HUES64 (cell line): Measurements from ENCODE around the gene ZDHHC14.

Source experiments
- H3K27ac ChIP-seq: 2 replicates; pipeline ENCODE4 v1.7.0; 2013; ENCODE audit warnings: low read depth, low read length, inconsistent platforms
- H3K27me3 ChIP-seq: 2 replicates; pipeline ENCODE4 v1.6.1; 2013; ENCODE audit warnings: mild to moderate bottlenecking, low read length; ENCODE audit not compliant: insufficient read depth
- H3K36me3 ChIP-seq: 2 replicates; pipeline ENCODE4 v1.6.1; 2013; ENCODE audit warnings: mild to moderate bottlenecking, low read length; ENCODE audit not compliant: insufficient read depth
- H3K4me1 ChIP-seq: 2 replicates; pipeline ENCODE4 v1.6.1; 2013; ENCODE audit warnings: mild to moderate bottlenecking, low read length, moderate library complexity; ENCODE audit not compliant: insufficient read depth
- H3K4me3 ChIP-seq: 2 replicates; pipeline ENCODE4 v1.5.1; 2013; ENCODE audit warnings: mild to moderate bottlenecking, low read length, moderate library complexity
- H3K9ac ChIP-seq: 2 replicates; pipeline ENCODE4 v1.6.1; 2013; ENCODE audit warnings: mild to moderate bottlenecking, low read depth, low read length
- H3K9me3 ChIP-seq: 2 replicates; pipeline ENCODE4 v1.6.1; 2013; ENCODE audit warnings: low read depth, low read length; ENCODE audit not compliant: insufficient read depth
- WGBS: fragments of 150-250, 120-280 bp; methylation state at CpG from one replicate; pipeline ENCODE4 v1.1.7; 2013; ENCODE audit warnings: missing lambda C conversion rate; 5-methylcytosine and 5-hydroxymethylcytosine counted together

ZDHHC14 gene

GRCh38 chr6:157627195-157627966, 246.4 kb downstream of the ZDHHC14 start:
- Histone ChIP-seq H3K36me3 (no peaks in the 10 kb centered on the region), H3K9ac (no peak overlapping the region), H3K4me3 (no peak overlapping the region), H3K27me3 (no peaks in the 10 kb centered on the region), H3K4me1 (peaks cover 17% of the 10 kb centered on the region), H3K9me3 (no peaks in the 10 kb centered on the region), H3K27ac (no peak overlapping the region)
- whole genome bisulfite sequencing = 92% methylated on average over 10 of the region's 11 CpGs

DNA sequence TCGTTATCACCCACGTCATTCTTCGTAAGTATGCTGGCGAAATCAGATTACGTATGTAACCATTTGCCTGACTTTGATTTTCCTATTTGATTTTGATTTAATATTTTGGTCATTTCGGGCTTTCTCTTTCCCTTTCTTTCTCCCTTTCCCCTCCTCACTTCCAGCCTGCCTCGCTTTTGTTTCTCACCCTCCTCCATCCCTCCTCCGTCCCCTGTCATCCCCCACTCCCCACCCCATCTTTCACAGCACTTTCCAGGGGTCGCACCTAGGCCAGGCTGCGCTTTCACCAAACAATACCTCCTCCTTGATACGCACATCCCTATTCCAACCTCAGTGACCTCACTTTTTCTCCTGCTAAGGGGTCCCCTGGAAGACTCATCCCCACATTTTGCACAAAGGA, 247.5 kb downstream of the ZDHHC14 start:
- Histone ChIP-seq H3K4me1 (peaks cover 17% of the 10 kb centered on the region), H3K9ac (no peak overlapping the region), H3K36me3 (no peaks in the 10 kb centered on the region), H3K4me3 (no peak overlapping the region), H3K9me3 (no peaks in the 10 kb centered on the region), H3K27ac (no peak overlapping the region), H3K27me3 (no peaks in the 10 kb centered on the region)
- 70% methylated on average over 11 of the region's 11 CpGs for WGBS

DNA sequence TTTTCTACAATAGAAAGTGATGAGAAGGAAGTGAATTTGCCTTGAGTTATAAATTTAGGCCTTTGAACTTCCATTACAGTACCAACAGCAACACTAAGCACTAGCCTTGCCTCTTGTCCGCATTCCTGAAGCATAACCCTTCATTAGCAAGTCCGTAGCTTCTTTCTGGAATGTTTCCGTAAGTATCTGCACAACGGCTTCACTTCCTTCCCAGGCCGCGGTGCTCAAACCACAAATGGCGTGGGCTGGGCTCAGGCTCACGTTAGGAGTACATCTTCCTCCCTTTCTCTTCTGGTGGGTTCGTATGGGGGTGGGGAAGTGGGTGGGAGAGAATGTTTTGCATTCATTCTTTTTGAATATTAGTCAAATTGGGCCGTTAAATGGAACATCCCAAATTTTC, 248.2 kb downstream of the ZDHHC14 start:
- 60% methylated on average over 9 of the region's 10 CpGs for WGBS
- H3K4me3 ChIP-seq = no peak overlapping the region

DNA sequence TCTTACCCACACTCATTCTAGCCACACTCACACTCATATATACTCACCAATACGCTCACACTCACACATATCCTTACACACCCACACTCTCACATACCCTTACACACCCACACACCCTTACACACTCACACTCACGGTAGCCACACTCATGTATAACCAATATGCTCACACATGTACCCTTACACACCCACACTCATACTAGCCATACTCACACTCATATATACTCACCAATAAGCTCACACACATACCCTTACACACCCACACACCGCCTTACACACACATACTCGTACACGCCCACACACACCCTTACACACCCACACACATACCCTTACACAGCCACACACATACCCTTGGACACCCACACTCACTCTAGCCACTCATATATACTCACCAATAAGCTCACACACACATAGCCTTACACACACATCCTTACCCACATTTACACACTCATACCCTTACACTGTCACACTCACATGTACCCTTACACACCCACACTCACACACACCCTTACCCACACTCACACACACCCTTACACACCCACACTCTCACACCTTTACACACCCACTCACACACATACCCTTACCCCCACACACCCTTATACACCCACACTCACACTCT, 249.6 kb downstream of the ZDHHC14 start:
- Histone ChIP-seq H3K9ac (no peak overlapping the region), H3K27ac (no peak overlapping the region)
- WGBS = 96% methylated on average over 5 of the region's 5 CpGs

More for the DNA sequence above, 248.2 kb downstream of the ZDHHC14 start:
- no peaks in the 10 kb centered on the region for H3K36me3 ChIP-seq
- no peak overlapping the region for H3K27ac ChIP-seq
- H3K9me3 ChIP-seq = no peaks in the 10 kb centered on the region
- H3K9ac ChIP-seq = no peak overlapping the region
- no peaks in the 10 kb centered on the region for H3K27me3 ChIP-seq
- peaks cover 17% of the 10 kb centered on the region for H3K4me1 ChIP-seq

GRCh38 chr6:157631412-157631811, 250.4 kb downstream of the ZDHHC14 start:
- Histone ChIP-seq H3K36me3 (no peaks in the 10 kb centered on the region), H3K9me3 (no peaks in the 10 kb centered on the region), H3K4me3 (no peak overlapping the region), H3K27me3 (no peaks in the 10 kb centered on the region), H3K27ac (no peak overlapping the region), H3K9ac (no peak overlapping the region), H3K4me1 (peaks cover 15% of the 10 kb centered on the region)
- WGBS = 84% methylated on average over 7 of the region's 7 CpGs

More for the DNA sequence above, 249.6 kb downstream of the ZDHHC14 start:
- no peaks in the 10 kb centered on the region for H3K9me3 ChIP-seq
- H3K36me3 ChIP-seq = no peaks in the 10 kb centered on the region
- peaks cover 17% of the 10 kb centered on the region for H3K4me1 ChIP-seq
- H3K4me3 ChIP-seq = no peak overlapping the region
- H3K27me3 ChIP-seq = no peaks in the 10 kb centered on the region

DNA sequence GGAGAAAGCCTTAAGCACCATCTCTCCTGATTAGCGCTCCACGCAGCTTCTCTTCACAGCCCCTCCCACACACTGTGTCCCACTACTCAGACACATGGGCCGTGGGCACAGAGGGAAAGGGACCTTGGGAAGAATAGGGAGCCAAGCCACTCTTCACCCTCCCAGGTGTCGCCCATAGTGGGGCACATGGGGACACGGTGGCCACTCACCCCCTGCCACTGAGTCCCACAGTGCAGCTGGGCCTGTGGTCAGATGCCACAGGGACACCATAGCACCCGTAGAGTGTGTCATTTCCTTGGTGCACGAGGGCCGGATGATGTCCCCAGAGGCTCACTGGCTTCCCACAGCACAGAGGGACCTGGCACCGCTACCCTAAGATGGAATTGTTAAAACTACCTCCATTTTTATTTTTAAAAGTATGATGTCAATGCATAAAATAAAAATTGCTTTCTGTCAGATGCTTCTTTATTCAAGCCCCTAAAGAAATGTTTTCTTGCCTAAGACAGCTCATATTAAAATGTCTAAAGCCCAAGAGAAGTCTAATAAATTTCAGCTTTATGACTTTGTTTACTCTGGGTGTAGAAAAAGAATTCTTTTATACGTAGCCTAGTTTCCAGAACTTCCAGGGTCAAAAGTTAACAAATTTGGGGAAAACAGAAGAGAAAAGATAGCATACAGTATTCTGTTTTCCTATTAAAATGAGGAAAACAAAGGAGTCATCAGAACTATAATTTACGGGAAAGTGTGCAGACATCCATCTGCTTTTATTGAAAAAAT, 251.0 kb downstream of the ZDHHC14 start:
- no peak overlapping the region for H3K27ac ChIP-seq

DNA sequence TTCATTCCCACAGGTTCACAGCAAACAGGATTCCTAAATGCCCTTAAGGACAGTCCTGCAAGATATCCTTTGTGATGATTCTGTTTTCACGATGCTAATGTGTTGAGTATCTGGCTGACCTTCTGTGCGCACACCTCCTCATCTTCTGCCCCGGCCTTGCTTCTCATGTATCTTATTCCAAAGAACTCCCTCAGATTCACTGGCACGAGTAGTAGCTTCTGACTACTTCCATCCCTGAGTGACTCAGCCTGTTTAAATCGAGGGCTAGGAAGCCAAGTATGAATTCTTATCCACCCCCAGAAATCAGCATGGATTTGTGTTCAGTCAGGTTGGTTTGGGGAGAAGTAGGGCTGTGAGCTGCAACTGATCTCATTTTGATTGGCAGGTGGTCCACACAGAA, 251.8 kb downstream of the ZDHHC14 start:
- WGBS = 93% methylated on average over 5 of the region's 5 CpGs
- no peaks in the 10 kb centered on the region for H3K36me3 ChIP-seq
- H3K4me1 ChIP-seq = peaks cover 15% of the 10 kb centered on the region
- no peaks in the 10 kb centered on the region for H3K9me3 ChIP-seq
- H3K4me3 ChIP-seq = no peak overlapping the region
- no peaks in the 10 kb centered on the region for H3K27me3 ChIP-seq
- no peak overlapping the region for H3K9ac ChIP-seq
- no peak overlapping the region for H3K27ac ChIP-seq

More for the DNA sequence above, 251.0 kb downstream of the ZDHHC14 start:
- 82% methylated on average over 11 of the region's 11 CpGs for WGBS
- Histone ChIP-seq H3K27me3 (no peaks in the 10 kb centered on the region), H3K4me1 (peaks cover 15% of the 10 kb centered on the region), H3K9me3 (no peaks in the 10 kb centered on the region), H3K4me3 (no peak overlapping the region), H3K36me3 (no peaks in the 10 kb centered on the region), H3K9ac (no peak overlapping the region)

DNA sequence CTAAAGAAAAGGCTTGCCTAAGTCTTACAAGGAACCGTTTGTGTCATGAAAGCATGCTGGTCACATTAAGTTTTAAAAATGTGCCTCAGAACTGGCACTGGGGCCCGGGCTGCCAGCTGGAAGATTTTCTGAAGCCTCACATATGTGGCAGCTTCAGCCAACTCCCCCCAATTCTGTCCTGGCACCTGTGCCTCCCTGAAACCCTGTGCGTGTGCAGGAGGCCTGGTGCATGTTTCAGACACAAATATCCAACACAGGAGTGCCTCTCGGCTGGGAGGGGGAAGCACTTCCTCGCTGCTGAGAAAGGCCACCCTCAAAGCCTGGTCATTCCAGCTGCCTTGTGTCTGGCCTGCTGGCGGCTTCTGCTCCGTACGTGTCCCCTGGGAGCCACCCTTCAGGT, 253.6 kb downstream of the ZDHHC14 start:
- Histone ChIP-seq H3K27ac (no peak overlapping the region), H3K36me3 (no peaks in the 10 kb centered on the region), H3K4me1 (peaks cover 1% of the 10 kb centered on the region; the same call in 1 of the 2 replicates), H3K27me3 (no peaks in the 10 kb centered on the region), H3K4me3 (no peak overlapping the region), H3K9me3 (no peaks in the 10 kb centered on the region), H3K9ac (no peak overlapping the region)
- WGBS = 93% methylated on average over 8 of the region's 8 CpGs

- H3K4me1 ChIP-seq = no peaks in the 10 kb centered on the region
- H3K4me3 ChIP-seq = no peak overlapping the region
- H3K27me3 ChIP-seq = no peaks in the 10 kb centered on the region
- 87% methylated on average over 21 of the region's 23 CpGs for WGBS
- H3K9ac ChIP-seq = no peak overlapping the region
- no peak overlapping the region for H3K27ac ChIP-seq
- no peaks in the 10 kb centered on the region for H3K9me3 ChIP-seq
- H3K36me3 ChIP-seq = no peaks in the 10 kb centered on the region
These were observed 254.6 kb downstream of the ZDHHC14 start for GRCh38 chr6:157635388-157636244.

DNA sequence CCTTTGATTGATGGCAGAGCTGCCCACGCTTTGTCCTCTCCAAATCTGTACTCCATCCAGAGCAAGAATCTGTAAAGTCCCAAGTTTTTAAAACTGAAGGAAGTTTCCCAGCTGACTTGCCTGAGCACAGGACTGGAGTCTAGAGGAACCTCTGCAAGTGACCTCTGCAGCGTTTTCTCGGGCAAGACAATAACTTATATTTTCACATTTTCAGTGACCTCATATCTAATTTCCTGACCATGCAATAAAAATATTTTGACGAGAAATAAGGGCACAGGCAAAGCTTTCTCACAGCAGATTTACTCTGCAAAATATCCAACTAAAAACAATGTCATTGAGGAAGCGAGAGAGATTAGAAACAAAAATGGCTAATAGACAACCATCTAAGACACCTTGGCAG, 256.5 kb downstream of the ZDHHC14 start:
- H3K9me3 ChIP-seq = no peaks in the 10 kb centered on the region
- 93% methylated on average over 5 of the region's 5 CpGs for WGBS
- H3K4me3 ChIP-seq = no peak overlapping the region
- H3K27me3 ChIP-seq = no peaks in the 10 kb centered on the region
- H3K9ac ChIP-seq = no peak overlapping the region
- H3K4me1 ChIP-seq = no peaks in the 10 kb centered on the region
- H3K36me3 ChIP-seq = no peaks in the 10 kb centered on the region
- H3K27ac ChIP-seq = no peak overlapping the region
